ENCODE measurements around the gene NFKB1.

NFKB1 gene

GRCh38 chr4:102493794-102494193 lies 7.4 kb upstream of the NFKB1 start:
- in situ Hi-C loops (cut with MboI; ENCODE audit: low sequenced_read_pairs): no loop called here

DNA sequence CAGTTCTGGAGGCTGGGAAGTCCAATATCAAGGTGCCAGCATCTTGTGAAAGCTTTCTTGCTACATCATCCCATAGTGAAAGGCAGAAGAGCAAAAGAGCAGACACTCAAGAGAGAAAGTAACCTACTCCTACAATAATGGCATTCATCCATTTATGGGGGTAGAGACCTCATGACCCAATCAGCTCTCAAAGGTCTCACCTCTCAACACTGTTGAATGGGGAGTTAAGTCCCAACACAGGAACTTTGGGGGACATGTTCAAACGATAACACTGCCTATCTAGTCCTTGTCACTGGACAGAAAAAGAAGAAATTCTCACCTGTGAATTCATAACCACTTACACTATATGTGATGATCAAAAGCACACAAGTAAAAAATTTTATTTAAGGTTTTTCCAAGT lies 6.6 kb upstream of the NFKB1 start:
- in situ Hi-C loops (cut with MboI; ENCODE audit: low sequenced_read_pairs): no loop called here

GRCh38 chr4:102497986-102498385 lies 3.2 kb upstream of the NFKB1 start:
- in situ Hi-C loops (cut with MboI; ENCODE audit: low sequenced_read_pairs): no loop called here

- in situ Hi-C loops (cut with MboI; ENCODE audit: low sequenced_read_pairs): no loop called here
These were observed 835 bp upstream of the NFKB1 start for GRCh38 chr4:102500352-102500695.

DNA sequence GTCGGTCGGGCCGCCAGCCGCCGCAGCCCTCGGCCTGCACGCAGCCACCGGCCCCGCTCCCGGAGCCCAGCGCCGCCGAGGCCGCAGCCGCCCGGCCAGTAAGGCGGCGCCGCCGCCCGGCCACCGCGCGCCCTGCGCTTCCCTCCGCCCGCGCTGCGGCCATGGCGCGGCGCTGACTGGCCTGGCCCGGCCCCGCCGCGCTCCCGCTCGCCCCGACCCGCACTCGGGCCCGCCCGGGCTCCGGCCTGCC lies 213 bp downstream of the NFKB1 start:
- in situ Hi-C loops (cut with MboI; ENCODE audit: low sequenced_read_pairs): no loop called here

DNA sequence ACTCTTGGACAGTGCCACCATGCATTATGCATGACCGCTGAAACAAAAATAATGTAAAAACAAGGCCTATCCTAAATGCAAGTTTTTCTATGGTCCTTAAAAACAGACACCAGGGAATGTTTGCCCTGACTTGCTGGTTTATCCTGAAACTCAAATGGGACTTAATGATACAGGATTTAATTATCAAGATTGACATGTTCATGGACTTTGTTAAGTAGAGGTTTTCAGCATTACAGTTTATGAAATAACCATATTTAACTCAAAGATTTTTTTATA lies 1.3 kb downstream of the NFKB1 start:
- in situ Hi-C loops (cut with MboI; ENCODE audit: low sequenced_read_pairs): no loop called here

DNA sequence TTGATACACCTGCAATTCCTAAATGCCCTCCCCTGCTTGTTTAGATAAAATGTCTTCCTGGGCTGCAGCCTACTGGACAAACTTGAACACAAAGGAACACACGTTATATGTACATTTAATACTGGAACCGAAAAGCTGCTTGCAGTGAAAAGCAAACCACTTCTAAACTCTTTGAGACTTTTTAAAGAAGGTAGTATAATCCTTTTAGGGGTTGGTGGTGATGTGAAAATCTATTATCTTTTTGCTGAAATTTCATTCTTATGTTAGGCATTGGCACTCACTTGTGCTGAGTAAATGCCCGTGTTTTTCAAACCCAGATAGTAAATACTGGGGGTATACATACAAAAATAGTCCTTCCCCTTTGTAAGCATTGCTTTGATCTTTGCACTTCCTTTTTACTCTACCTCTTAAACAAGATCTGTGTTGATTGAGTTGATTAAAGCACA lies 2.2 kb downstream of the NFKB1 start:
- in situ Hi-C loops (cut with MboI; ENCODE audit: low sequenced_read_pairs): no loop called here

GRCh38 chr4:102503831-102504786 lies 3.0 kb downstream of the NFKB1 start:
- in situ Hi-C loops (cut with MboI; ENCODE audit: low sequenced_read_pairs): no loop called here

DNA sequence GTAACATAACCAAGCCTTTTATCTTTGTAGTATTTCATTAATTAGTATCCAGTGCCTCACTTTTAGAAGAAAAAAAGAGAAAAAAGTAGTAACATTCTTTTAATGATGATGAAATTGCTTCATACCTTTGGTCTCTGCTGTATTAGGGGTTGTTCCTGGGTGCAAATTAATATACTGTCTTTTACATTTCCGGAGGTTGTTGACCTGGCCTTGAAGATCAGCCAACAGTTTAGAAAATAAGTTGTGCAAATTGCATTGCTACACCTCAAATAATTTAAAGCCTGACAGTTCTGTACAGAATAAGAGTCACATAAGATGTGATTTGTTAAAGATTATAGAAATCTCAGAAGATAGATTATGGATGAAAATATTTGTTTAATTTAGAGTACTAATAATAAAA lies 3.8 kb downstream of the NFKB1 start:
- in situ Hi-C loops (cut with MboI; ENCODE audit: low sequenced_read_pairs): no loop called here

DNA sequence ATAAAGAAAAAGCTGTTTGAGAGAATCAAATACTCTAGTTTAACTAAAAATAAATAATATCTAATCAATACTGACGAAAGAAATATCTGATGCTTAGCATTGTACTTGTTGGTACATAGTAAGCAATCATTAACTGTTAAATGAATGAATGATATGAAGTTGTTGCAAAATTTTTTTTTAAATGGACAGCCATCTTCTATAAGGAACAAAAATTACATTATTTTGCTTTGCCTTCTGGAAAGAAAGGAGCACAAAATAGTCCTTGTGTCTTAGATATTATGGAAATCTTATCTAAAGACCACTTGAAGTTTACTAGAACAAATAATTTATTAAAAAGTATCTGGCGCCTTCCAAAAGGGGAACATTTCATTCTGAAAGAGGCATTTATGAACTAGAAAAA lies 4.5 kb downstream of the NFKB1 start:
- in situ Hi-C loops (cut with MboI; ENCODE audit: low sequenced_read_pairs): no loop called here

- in situ Hi-C loops (cut with MboI; ENCODE audit: low sequenced_read_pairs): no loop called here
These were observed 5.4 kb downstream of the NFKB1 start for GRCh38 chr4:102506523-102506922.

- in situ Hi-C loops (cut with MboI; ENCODE audit: low sequenced_read_pairs): no loop called here
These were observed 10.9 kb downstream of the NFKB1 start for GRCh38 chr4:102511830-102512605.

GRCh38 chr4:102514298-102514964 lies 13.3 kb downstream of the NFKB1 start:
- in situ Hi-C loops (cut with MboI; ENCODE audit: low sequenced_read_pairs): no loop called here

- in situ Hi-C loops (cut with MboI; ENCODE audit: low sequenced_read_pairs): no loop called here
These were observed 16.6 kb downstream of the NFKB1 start for GRCh38 chr4:102517753-102518152.

GRCh38 chr4:102518703-102519131 lies 17.6 kb downstream of the NFKB1 start:
- in situ Hi-C loops (cut with MboI; ENCODE audit: low sequenced_read_pairs): no loop called here

DNA sequence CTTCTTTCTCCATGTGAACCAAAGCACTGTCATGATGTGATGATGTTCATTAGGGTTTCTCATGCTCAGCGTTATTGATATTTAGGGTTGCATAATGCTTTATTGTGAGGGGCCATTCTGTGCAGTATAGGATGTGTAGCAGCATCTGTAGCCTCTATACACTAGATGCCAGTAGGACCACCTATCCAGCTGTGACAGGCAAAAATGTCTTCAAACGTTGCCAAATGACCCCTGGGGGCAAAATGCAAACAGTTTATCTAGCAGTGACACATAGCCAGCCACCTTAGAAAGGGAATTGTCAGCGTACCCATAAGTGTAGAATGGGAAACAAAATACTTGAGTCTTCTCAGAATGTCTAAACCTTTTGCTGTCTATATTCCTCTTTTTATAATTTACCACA lies 18.8 kb downstream of the NFKB1 start:
- in situ Hi-C loops (cut with MboI; ENCODE audit: low sequenced_read_pairs): no loop called here

DNA sequence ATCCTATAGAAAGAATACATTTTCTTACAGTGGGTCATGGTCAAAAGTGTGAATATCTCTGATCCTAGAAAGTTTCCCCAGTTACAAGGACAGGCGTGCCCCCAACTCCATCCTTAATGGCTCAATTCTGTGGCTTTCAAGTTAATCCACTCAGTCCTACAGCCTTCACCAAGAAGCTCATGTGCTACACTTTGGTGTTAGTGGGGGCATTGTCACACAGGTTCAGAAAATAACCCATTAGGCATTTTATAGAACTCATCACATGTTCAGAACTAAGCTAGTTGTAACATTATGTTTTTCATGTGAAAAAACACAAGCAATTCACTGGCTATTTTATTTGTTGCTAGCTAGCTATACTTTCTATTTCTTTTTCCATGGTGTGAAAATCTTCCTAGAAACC lies 20.4 kb downstream of the NFKB1 start:
- in situ Hi-C loops (cut with MboI; ENCODE audit: low sequenced_read_pairs): no loop called here

- in situ Hi-C loops (cut with MboI; ENCODE audit: low sequenced_read_pairs): no loop called here
These were observed 20.9 kb downstream of the NFKB1 start for GRCh38 chr4:102522031-102522440.

- in situ Hi-C loops (cut with MboI; ENCODE audit: low sequenced_read_pairs): no loop called here
These were observed 23.5 kb downstream of the NFKB1 start for GRCh38 chr4:102524691-102525090.

- in situ Hi-C loops (cut with MboI; ENCODE audit: low sequenced_read_pairs): no loop called here
These were observed 23.9 kb downstream of the NFKB1 start for GRCh38 chr4:102525097-102525496.

- in situ Hi-C loops (cut with MboI; ENCODE audit: low sequenced_read_pairs): no loop called here
These were observed 24.3 kb downstream of the NFKB1 start for GRCh38 chr4:102525504-102525903.

DNA sequence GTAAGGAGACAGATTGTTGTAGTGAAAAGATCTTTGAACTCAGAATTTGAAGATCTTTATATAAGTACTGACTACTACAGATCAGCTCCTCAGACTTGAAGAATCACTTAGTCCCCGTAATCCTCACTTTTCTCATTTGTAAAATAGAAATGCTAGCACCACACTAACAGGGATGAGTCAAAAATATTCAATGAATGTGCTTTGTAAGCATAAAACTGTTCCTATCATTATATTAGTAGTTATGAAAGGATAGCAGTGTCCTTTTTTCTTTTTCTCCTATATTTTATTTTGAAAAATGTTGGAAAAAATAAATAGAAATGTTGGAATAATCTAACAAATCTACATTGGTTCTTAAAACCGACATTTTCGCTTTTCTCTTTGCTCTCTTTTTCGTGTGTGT lies 25.4 kb downstream of the NFKB1 start:
- in situ Hi-C loops (cut with MboI; ENCODE audit: low sequenced_read_pairs): no loop called here

Measured in HL-60/S4 (cell line).